ENCODE data around the gene SETDB1.

Gene SETDB1

DNA sequence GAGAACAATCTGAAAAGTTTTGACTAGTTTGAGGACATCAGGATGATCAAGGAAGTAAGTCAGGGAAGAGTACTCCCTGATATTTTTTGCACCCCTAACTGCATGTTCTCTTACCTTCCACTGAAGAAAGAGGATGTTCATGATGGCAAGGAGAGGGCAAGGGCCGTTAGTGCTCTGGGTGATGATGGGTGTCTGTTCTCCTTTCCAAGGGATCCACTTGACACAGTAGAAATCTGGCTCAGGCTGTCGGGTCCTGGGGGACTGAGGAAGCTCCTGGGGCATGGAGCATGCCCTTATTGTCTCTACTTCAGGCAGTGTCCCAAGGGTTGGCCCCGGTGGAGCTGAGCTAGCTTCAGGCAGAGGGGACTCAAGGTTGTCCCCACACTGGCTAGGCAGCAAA, 75.9 kb downstream of the SETDB1 start:
- no peak for DNase-seq (ENCODE audit: low read depth in 3 of 3)

DNA sequence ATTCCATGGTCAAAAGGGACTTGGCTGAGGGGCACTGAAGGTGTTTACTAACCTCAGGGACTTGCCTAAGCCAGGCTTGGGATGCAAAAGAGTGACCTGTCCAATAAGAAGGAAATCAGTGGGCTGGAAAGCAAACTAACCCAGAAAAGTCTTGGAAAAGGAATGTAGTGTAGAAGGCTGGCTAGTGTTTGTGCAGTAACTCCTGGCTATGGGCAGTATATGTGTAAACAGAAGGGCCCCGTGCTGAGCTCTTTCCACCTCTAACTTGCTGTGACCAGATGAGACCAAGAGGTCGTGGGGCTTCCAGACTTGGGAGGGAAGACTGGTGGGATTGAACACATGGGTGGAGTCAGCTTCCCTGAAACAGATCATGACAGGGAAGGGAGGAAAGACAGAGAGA, 76.4 kb downstream of the SETDB1 start:
- DNase-seq (ENCODE audit: low read depth in 3 of 3) = no peak

DNA sequence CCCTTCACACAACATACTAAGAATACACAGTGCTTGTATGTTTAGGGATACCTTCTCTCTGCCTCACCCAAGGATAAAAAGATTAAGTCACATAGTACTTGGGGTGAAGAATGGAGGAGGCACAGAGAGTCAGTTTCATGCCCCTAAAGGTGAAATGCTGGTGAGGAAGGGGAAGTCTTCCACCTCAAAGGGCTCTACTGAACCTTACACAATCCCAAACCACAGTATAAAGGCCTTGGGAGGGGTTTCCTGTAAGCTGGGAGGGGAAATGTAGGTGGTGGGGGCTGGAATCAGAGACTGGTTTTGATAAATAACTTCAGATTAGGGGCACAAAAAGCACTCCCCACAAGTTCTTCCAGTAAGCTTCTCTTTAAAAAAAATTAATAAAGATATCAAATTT, 77.0 kb downstream of the SETDB1 start:
- DNase-seq (ENCODE audit: low read depth in 3 of 3) = no peak

DNA sequence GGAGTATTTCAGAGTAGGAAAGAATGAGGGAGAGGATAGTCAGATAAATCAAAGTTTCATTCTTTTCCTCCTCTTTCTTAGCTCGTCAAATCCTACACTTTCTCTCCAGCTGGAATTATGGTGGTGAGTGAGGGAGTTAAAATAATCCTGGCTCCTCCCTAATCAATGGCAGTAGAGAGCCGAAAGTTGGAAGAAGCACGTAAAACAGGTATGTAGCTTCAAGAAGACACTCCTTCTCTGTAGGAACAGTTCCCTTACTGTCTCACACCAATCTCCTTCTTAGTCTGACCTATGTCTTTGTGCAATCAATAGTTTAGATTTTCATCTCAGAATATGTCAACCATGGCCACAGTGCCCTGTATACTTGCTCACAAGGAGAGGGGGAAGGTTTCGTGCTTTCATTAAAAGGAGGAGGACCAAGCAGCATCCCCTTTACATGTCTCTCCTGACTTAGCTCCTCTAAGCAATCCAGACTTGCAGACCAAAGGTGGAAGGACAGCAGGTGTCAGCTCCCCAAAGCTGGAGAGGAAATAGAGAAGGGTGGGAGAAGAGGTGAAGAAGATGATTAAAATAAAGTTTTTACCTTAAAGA, 79.7 kb downstream of the SETDB1 start:
- DNase-seq (ENCODE audit: low read depth in 3 of 3) = no peak

DNA sequence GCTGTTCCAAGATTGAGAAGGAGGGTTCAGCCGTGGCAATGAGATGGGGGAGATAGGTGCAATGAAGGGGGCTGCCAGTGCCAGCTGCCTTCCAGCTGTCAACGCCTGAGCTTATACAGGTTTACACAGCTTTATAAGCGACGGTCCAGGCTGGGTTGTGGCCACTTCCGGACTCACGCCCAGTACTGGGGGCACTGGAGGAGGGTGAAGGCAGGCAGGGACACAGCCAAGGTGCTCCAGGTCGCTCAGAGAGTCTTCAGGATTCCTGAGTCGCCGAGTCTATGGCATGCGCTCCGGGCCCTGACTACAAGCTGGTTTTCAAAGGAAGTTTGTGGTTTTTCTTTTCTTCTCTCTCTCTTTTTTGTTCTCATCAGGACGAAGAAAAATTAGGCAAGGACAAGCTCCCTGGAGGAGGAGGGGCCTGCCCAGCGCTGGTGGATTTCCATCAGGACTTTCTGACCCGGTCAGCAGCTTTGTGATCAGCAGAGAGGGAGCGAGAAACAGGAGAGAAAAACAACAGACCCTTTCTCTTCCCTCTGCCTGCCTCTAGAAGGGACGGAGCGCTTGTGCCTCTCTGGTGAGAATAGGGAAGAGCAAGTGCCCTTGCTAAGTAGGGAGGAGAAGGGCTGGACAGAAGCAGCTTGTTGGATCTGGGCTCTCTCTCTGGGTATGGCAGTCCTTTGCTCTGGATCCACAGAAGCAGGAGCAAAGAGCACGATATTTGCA, 80.3 kb downstream of the SETDB1 start, which contains the start of gene MINDY1:
Gene MINDY1, minus strand, starts transcription at position 576 of the 726 bp plus-strand sequence. CDS start 4,285 bp downstream, outside the sequence.
- DNase-seq (ENCODE audit: low read depth in 3 of 3) = peak in 1 of 3 donors; percentile 32

DNA sequence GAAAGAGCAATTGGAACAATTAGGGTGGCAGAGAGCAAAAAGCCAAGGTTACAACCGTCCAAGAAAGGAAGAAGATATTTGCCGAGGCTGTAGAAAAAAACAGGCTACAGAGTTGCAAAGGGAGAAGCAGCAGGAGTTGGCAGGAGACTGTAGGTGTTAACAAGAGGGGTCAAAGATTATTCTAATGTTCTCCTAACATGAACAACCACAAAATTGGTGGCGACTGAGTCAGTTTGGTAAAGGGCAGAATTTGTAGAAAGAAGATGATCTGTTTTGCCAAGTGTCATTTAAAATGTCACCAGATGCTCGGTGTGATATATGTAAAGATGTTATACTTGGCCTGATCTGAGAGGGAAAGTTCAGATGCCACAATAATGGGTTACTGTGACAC, 81.7 kb downstream of the SETDB1 start:
- no peak for DNase-seq (ENCODE audit: low read depth in 3 of 3)

DNA sequence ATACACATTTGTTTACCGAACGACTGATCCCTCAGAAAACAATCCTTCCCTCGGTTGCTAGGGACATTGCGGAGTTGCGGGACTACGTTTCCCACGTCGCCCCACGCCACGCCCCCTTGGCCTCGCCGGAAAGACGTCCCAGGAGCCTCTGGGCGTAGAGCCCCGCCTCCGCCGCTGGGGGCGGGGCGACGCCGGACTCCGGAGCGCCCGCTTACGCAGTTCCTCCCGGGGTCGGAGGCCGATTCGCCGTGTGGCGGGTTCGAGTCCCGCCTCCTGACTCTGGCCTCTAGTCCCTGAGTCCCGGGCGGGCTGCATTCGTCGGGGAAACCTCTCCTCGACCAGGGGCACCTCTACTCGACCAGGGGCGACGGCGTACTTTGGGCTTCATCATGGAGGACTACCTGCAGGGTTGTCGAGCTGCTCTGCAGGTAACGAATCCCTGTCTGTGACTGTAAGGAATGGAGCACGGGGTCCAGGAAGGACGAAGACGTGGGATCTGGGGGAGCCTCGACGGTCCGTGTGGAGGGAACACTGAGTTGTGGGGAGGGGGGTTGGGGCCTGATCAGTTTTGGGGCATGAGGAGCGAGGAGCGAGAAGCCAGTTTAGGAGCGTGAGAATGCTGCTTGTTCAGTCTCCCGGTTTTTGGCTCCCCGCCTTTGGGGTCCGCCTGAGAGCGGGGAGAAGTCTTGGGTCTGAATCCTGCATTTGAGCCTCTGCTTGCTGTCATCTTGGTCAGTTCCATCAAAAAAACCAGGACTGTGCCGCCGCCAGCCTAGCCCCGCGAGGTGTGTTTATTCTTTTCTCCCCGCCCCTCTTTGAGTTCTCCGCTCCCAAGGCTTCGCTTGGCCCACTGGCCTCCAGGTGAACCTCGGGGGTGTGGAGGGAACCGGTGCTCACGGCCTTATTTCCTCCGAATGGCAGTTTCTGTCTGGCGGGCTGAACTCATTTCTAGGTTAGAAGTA, 82.4 kb downstream of the SETDB1 start, which contains the start of gene PRUNE1:
Gene PRUNE1, plus strand, starts transcription at position 206 of the 962 bp plus-strand sequence. Its CDS starts 184 bp downstream, at position 390.
- peak; percentile 93 to 98 (median 95) for DNase-seq (ENCODE audit: low read depth in 3 of 3)

DNA sequence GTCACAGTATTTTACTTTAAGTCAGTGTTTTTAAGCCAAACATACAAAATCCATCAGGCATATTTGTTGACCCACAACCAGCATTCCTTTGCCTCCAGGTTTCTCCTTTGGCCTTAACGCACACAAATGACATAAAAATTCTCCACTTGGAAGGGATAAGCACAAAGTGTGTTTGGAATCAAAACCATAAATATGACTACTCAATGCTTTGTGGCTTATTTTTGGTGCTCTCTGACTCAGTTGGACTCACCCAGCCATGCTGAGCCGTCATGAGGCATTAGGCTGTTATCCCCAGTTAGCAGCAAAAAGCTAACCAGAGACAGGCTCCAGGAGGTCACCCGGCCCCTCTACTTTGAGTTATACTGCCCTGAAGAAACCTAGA, 83.0 kb downstream of the SETDB1 start:
- no peak for DNase-seq (ENCODE audit: low read depth in 3 of 3)

DNA sequence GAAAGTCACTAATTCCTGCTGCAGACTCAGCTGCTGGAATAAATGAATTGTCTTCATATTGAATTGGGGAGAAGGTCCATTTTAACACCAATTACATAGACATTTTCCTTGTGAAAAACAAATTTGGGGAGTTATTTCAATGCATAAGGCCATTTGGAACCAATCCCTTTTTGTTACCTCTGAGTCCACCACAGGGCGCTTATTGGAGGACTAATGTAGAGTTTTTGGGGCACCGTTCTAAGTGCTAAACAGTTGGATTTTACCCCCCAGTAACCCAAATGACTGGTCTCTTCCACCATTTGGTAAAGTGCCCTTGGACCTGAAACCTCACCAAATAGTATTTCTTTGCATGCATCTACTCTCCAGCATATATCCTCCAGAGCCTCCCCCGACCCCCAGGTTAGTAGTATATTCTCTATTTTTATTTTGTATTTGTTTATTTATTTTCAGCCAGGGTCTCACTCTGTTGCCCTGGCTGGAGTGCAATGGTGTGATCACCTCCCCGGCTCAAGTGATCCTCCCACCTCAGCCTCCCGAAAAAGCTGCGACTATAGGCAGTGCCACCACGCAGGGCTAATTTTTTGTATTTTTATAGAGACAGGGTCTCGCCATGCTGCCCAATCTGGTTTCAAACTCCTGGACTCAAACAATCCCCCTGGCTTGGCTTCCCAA, 83.6 kb downstream of the SETDB1 start:
- DNase-seq (ENCODE audit: low read depth in 3 of 3) = no peak

DNA sequence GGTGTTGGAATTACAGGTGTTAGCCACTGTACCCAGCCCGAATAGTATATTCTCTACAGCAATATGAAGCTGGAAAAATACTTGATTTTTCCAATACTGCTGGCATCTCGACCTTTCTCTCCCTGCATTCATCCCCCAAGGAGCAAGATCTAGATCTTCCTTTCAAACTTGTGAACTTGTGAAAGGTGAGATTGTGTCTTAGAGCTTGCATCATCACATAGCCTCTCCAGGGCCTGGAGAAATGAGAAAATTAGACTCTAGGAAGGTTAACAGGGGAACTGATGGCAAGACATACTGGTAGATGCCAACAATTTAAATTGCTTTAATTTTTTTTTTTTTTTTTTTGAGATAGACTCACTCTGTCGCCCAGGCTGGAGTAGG, 84.2 kb downstream of the SETDB1 start:
- no peak for DNase-seq (ENCODE audit: low read depth in 3 of 3)

DNA sequence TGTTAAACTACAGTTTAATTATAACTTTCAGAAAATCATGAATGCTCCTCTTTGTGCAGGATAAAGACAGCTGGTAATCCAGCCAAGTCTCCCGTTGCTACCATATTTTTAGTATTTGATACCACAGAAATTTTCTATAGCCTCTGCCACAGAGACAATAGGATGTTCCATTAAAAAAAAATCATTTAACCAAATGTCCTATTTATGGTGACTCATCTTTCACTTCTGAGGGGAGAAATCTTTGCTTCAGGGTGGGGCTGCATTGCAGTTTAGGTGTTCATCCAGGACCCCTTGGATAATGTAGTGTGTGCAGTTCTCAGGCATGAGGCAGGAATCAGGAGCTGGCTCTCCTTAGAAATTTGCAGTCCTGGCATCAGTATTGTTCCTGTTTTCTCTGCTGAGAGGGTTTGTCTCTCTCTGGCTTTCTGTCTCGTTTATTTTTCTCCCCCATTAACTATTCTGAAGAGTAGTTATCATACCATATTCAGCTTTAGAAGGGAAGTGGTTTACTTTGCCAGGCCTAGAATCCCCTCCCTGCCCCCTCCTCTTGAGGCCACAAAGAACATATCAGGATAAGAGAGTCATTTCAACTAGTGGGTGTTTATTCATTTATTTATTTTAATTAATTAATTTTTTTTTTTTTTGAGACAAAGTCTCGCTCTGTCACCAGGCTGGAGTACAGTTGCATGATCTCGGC, 85.1 kb downstream of the SETDB1 start:
- no peak for DNase-seq (ENCODE audit: low read depth in 3 of 3)

DNA sequence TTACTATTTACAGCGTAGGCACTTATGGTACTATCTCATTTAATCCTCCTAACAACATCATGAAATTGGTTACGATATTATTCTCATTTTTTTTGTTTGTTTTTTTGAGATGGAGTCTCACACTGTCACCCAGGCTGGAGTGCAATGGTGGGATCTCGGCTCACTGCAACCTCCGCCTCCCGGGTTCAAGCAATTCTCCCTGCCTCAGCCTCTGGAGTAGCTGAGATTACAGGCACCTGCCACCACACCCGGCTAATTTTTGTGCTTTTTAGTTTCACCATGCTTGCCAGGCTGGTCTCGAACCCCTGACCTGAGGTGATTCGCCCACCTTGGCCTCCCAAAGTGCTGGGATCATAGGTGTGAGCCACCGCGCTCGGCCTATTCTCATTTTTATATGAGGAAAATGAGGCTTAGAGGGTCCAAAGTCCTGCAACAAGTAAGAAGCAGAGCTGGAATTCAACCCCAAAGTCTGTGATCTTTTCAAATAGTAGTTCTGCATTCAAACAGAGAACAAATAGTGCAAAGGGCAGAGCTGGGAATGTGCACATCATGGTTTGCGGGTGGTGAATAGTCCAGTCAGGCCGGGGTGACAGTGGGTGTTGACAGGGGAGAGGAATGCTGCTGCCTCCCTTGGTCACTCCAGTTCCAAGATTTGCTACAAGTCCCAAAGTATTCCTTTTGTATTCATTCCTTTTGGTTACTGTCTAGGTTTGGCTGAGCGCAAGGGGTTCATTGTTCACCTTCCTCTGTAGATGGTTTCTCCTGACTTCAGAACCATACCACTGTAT, 86.7 kb downstream of the SETDB1 start:
- no peak for DNase-seq (ENCODE audit: low read depth in 3 of 3)

DNA sequence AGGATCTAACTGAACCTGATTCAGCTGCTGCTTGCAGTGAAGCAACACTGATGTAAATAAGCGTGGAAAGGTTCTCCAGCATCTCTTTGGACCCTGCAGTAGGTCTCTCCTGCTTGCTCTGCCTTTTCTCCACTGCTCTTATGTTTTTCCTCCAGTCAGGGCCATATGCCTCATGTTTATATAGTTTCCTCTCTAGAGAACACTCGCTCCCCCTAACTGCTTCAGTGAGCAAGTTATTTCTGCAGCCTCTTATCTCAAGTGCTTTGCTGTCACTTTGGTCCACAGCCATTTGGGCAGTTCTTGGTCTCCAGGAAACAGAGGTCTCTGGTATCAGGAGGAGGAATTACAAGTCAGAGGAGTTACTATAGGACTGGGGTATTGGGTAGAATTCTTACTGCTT, 87.4 kb downstream of the SETDB1 start:
- no peak for DNase-seq (ENCODE audit: low read depth in 3 of 3)

Data from stimulated activated CD4-positive, alpha-beta T cell treated with anti-CD3 and anti-CD28 coated beads, TNF-alpha, amount 100 ng/mL, for 48 hours (primary cell).